PFSK-1 (cell line): ENCODE measurements around the gene CCNT1.
A peak's percentile ranks its signal among the peaks of the same experiment; 100 is the strongest.

Experiments used
- FOXP2 ChIP-seq: optimal IDR thresholded peaks from 2 replicates; pipeline ENCODE3; 2011; ENCODE audit warnings: borderline replicate concordance, control low read depth, inconsistent platforms; ENCODE audit not compliant: insufficient read depth; ENCODE audit errors: extremely low read length, extremely low read depth
- POLR2AphosphoS5 ChIP-seq: IDR thresholded peaks from 2 replicates; pipeline ENCODE4 v1.6.1; 2012; ENCODE audit warnings: low read depth, mild to moderate bottlenecking, control low read depth, low read length, moderate library complexity
- REST ChIP-seq, 2 experiments: IDR thresholded peaks; 2 replicates each; pipeline versions ENCODE4 v1.6.1 to v1.8.0; 2011 to 2012; ENCODE audit warnings: low read depth in 2 of 2, low read length in 2 of 2, control low read depth in 1 of 2, inconsistent platforms in 1 of 2, mild to moderate bottlenecking in 1 of 2, moderate library complexity in 1 of 2; ENCODE audit not compliant: insufficient read depth in 1 of 2
- SIN3A ChIP-seq: IDR thresholded peaks from 2 replicates; pipeline ENCODE4 v1.6.1; 2012; ENCODE audit warnings: mild to moderate bottlenecking, low read length, moderate library complexity, borderline replicate concordance; ENCODE audit not compliant: insufficient read depth
- TAF1 ChIP-seq: IDR thresholded peaks from 2 replicates; pipeline ENCODE4 v1.6.1; 2012; ENCODE audit warnings: low read length, control low read depth, borderline replicate concordance; ENCODE audit not compliant: insufficient read depth

Gene CCNT1

GRCh38 chr12:48681710-48682532, 34.6 kb downstream of the CCNT1 start, which contains the start of gene KANSL2:
Gene KANSL2 (minus strand): TSS chr12:48682238. CDS start chr12:48681632, 606 bp downstream.
- TF ChIP-seq SIN3A (0 out of 2 replicates have a peak, but pooled peaks have one; percentile 49), REST (IDR thresholded peaks at IDR 0.05; ENCODE audit: insufficient read depth in 1 of 2, low read depth in 2 of 2, low read length in 2 of 2) (peak in 1 of 2 experiments; percentile 73; a peak in 2 of 4 replicates), TAF1 (peak; percentile 99), FOXP2 (peak; percentile 8), POLR2AphosphoS5 (peak; percentile 99)

DNA sequence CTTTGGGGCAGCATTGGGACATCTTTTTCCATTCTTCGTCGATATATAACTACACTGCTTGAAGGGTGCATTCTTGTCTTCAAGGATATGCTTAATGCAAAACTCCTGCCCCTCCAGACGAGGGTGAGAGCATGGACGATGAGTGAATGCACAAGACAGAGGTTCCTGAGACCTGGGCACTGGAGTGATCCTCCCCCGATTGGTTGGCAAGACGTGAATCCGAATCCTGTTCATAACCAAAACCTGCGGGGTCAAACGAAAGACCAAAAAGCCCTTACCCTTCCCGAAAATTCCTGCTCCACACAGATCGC, 35.2 kb downstream of the CCNT1 start:
- TF ChIP-seq SIN3A (no peak), FOXP2 (no peak), POLR2AphosphoS5 (no peak), REST (IDR thresholded peaks at IDR 0.05; ENCODE audit: insufficient read depth in 1 of 2, low read depth in 2 of 2, low read length in 2 of 2) (no peak), TAF1 (no peak)

- TF ChIP-seq TAF1 (no peak), FOXP2 (no peak), REST (IDR thresholded peaks at IDR 0.05; ENCODE audit: insufficient read depth in 1 of 2, low read depth in 2 of 2, low read length in 2 of 2) (no peak), SIN3A (no peak), POLR2AphosphoS5 (no peak)
Observed at GRCh38 chr12:48680861-48681260, 35.6 kb downstream of the CCNT1 start.

DNA sequence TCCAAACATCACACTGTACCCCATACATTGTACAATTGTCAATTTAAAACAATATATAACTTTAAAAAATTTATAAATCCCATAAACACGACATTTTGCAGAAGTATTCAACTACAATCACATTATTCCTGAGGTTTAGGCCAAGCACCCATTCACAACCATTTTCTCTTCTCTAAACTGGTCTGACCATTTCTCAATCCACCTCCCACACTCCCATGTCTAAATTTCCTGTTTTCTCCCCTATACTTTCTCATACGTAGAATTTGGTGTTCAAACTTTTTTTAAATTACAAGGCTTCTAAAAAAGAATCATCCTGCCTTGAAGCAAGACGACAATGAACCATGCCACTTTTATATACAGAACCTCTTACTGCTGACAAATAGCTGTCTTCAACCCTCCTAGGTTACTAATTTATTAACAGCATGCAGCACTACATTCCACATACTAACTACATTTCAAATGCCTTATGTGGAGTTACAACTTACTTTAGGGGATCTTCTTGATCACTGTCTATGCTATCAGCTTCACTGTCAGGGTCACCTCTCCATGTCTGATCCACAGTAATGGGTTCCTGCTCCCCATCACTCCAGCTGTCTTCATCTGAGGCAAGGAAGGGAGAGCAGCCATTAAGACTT, 37.8 kb downstream of the CCNT1 start:
- TF ChIP-seq TAF1, result no peak
- TF ChIP-seq POLR2AphosphoS5, result no peak
- no peak for TF ChIP-seq SIN3A
- TF ChIP-seq REST (IDR thresholded peaks at IDR 0.05; ENCODE audit: insufficient read depth in 1 of 2, low read depth in 2 of 2, low read length in 2 of 2), result no peak
- no peak for TF ChIP-seq FOXP2
